Heart left ventricle (tissue), 16 donors: ENCODE data around the gene CORO6. TPM values are rescaled to one million over a fixed set of nuclear protein-coding genes. Genes with fewer than 3 reads are reported as not detected.

Experiments used
- ATAC-seq, 4 donors: fragments of 200-7000 bp; cut with Tn5 transposase; one replicate each; pipeline ENCODE4 v1.9.1; 2020 to 2022; ENCODE audit warnings: moderate library complexity in 4 of 4, mild to moderate bottlenecking in 3 of 4, moderate number of reproducible peaks in 1 of 4
- DNase-seq, 5 donors: peaks; one replicate each; pipeline ENCODE4 v3.0.0-alpha.2; 2020
- H3K27ac ChIP-seq, 12 donors: fragments of 200-600 bp; sonication (generic) in 4 of 12; one replicate each; pipeline versions ENCODE4 v1.5.0 to v1.8.0; 2016 to 2022; ENCODE audit warnings: mild to moderate bottlenecking in 2 of 12
- H3K27me3 ChIP-seq, 9 donors: fragments of 200-600 bp; sonication (generic) in 2 of 9; one replicate each; pipeline versions ENCODE4 v1.5.1 to v1.8.0; 2016 to 2022; ENCODE audit warnings: mild to moderate bottlenecking in 3 of 9
- H3K36me3 ChIP-seq, 9 donors: fragments of 200-600 bp; sonication (generic) in 2 of 9; one replicate each; pipeline versions ENCODE4 v1.5.0 to v1.8.0; 2018 to 2022; ENCODE audit warnings: mild to moderate bottlenecking in 2 of 9
- H3K4me1 ChIP-seq, 12 donors: fragments of 200-600 bp; sonication (generic) in 4 of 12; one replicate each; pipeline versions ENCODE4 v1.5.0 to v1.8.0; 2016 to 2022; ENCODE audit warnings: mild to moderate bottlenecking in 3 of 12
- H3K4me3 ChIP-seq, 12 donors: fragments of 200-600 bp; sonication (generic) in 4 of 12; one replicate each; pipeline versions ENCODE4 v1.5.0 to v1.8.0; 2017 to 2022; ENCODE audit warnings: mild to moderate bottlenecking in 9 of 12, moderate library complexity in 4 of 12
- H3K9me3 ChIP-seq, 12 donors: fragments of 200-600 bp; sonication (generic) in 4 of 12; one replicate each; pipeline versions ENCODE4 v1.5.0 to v1.8.0; 2016 to 2022; ENCODE audit warnings: mild to moderate bottlenecking in 1 of 12
- POLR2A ChIP-seq, 2 donors: fragments of 450-650 bp; IDR thresholded peaks; one replicate each; pipeline ENCODE4 v1.6.1; 2017; ENCODE audit warnings: antibody characterized with exemption in 2 of 2, mild to moderate bottlenecking in 2 of 2, moderate library complexity in 2 of 2
- WGBS, 4 donors: extraction: QIAGEN DNeasy Blood & Tissue Kit in 2 of 4; methylation state at CpG; one replicate each; pipeline versions ENCODE4 v1.1.5 to v1.1.7; 2013 to 2018; 5-methylcytosine and 5-hydroxymethylcytosine counted together
- intact Hi-C, 10 donors: fragments of 100-400 bp; cut with DNase I; formaldehyde crosslinking; loops; one replicate each; pipeline versions ENCODE4 v1.11.1 to v1.14.2; 2022
- polyA plus RNA-seq, 2 donors: library from polyadenylated mRNA; stranded (reverse); fragments of 200-250 nt; gene quantifications; one replicate each; pipeline ENCODE4 v1.2.3, GENCODE V29; 2013
- total RNA-seq, 9 donors: library from RNA; depleted of rRNA in 2 of 9; stranded (reverse); fragments of >200 nt in 2 of 9; fragmentation: NEBNext Ultra II Directional in 3 of 9; extraction: Animal tissue kit (Norgen Biotek cat#: 25700) in 3 of 9; gene quantifications; one replicate each; pipeline versions ENCODE4 v1.1.0 to v1.2.4, GENCODE V29; 2016 to 2023
- TF ChIP-seq, protein P1 (sequence below), 12 donors: fragments of 200-600 bp; sonication (generic) in 4 of 12; IDR thresholded peaks; one replicate each; pipeline versions ENCODE4 v1.5.0 to v1.8.0; 2018 to 2022; ENCODE audit warnings: antibody characterized with exemption in 12 of 12, mild to moderate bottlenecking in 5 of 12
- donor health status: ischemic (EF 13 %, LVEDD 7.1; RV severe dilation, severe dysfunction).
- donor health status: healthy with polysubstance abuse.
- donor health status: DM: no; HTN: yes; CAD: no.
- donor health status: DM: no; HTN: no; CAD: no.
- donor health status: ischemic (EF 25% LVEDD 6.9; RV normal size, moderate dysfunction).
- donor health status: ischemic (EF 25% LVEDD 5.7; RV mildly dilated, moderate dysfunction).
- donor health status: healthy.
- donor health status: DM: yes; HTN: yes; CAD: no.
- donor health status: ischemic (EF 35%, LVEDD 5.7; RV mildly dilated, moderate dysfunction).
- donor health status: nonischemic (EF 11% LVEDD 7.7; RV severe dilation, severe dysfunction).
- donor health status: DM: yes; HTN: yes; CAD: no.
- donor health status: PGD.
- donor health status: ischemic (EF 29% LVEDD 5.4; RV normal size, mild dysfunction).
- donor health status: nonischemic (EF 23%, LVEDD 6.1; RV moderate dilation, normal function).

The CORO6 gene
- total and polyA plus RNA-seq, 11 donors, result 50.7 to 115 (median 95.5) TPM

DNA sequence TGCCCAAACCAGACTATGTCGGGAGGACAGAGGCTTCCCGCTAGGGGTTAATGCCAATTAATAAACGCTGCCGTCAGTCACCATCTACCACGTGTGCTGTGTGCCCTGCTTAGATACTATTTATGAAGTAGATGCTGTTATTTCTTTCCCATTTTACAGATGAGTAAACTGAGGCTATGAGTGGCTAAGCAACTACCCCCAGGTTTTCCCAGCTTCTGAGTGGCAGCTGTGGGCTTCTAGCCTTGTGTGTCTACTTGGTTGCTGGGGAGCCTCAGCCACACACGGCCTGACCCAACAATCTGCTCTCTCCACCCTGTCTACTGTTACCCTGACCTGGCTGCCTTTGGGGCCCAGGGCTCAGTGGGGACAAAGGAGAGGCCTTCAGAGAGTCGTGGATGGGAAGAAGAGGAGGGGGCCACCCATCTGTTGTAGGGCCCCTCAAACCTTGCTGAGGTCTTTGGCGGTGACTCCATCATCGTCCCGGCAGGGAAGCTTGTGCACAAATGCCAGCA is 40.4 kb downstream of the CORO6 start:
- DNase-seq, result peak in 2 of 5 donors; percentile 9 to 20
- Histone ChIP-seq H3K27ac (peak overlapping the region in 2 of 12 donors; percentile 2 to 22), H3K9me3 (no peaks in the 10 kb centered on the region), H3K27me3 (no peaks in the 10 kb centered on the region), H3K4me3 (no peak overlapping the region), H3K36me3 (peaks cover 0 to 59% (median 50%) of the 10 kb centered on the region in 9 donors), H3K4me1 (peaks cover 0 to 64% (median 38%) of the 10 kb centered on the region in 12 donors)
- intact Hi-C loops, result loop anchor here in 5 of 10 donors (5.0 to 10.0 kb wide), 7 partner anchors 35 to 512 kb away; partner anchors contain the start of genes CORO6 (in 1 of the 5) and SSH2 (in 1 of the 5)
- WGBS, 4 donors, result 80 to 87% (median 83%) methylated on average over 10 of the region's 10 CpGs
- no peak for ATAC-seq
- TF ChIP-seq POLR2A (IDR thresholded peaks at IDR 0.05), result no peak
- TF ChIP-seq, protein P1, sequence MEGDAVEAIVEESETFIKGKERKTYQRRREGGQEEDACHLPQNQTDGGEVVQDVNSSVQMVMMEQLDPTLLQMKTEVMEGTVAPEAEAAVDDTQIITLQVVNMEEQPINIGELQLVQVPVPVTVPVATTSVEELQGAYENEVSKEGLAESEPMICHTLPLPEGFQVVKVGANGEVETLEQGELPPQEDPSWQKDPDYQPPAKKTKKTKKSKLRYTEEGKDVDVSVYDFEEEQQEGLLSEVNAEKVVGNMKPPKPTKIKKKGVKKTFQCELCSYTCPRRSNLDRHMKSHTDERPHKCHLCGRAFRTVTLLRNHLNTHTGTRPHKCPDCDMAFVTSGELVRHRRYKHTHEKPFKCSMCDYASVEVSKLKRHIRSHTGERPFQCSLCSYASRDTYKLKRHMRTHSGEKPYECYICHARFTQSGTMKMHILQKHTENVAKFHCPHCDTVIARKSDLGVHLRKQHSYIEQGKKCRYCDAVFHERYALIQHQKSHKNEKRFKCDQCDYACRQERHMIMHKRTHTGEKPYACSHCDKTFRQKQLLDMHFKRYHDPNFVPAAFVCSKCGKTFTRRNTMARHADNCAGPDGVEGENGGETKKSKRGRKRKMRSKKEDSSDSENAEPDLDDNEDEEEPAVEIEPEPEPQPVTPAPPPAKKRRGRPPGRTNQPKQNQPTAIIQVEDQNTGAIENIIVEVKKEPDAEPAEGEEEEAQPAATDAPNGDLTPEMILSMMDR (IDR thresholded peaks at IDR 0.05), result no peak

DNA sequence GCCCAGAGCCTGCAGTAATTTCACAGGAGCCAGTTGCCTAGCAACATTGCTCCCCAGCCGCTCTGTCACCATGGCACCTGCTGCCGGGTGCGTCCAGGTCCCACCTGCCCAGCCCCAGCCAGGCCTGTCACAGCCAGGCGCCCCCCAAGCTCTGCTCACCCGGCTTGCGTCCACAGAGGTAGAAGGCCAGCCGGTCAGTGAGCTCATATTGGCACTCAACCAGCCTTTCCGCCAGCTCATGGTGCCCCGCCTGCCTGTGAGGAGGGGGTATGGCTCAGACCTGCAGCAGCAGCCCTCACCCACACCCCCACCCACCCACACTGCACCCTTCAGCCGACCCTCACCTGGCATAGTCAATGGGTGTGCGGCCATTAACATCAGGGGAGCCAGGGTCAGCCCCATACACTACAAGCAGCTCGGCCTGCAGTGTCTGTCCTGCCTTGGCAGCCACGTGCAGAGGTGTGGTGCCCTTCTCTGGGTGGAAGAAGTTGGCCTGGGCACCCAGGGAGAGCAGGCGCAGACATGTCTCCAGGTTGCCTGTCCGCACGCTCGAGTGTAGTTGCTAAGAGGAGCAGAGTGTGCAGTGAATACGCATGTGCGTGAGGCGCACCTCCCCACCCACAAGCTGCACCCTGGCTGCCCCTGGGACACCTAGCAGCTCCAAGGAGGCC is 41.0 kb downstream of the CORO6 start:
- intact Hi-C loops, result loop anchor here in 5 of 10 donors (5.0 to 10.0 kb wide), 7 partner anchors 36 to 513 kb away; partner anchors contain the start of genes CORO6 (in 1 of the 5) and SSH2 (in 1 of the 5)
- Histone ChIP-seq H3K9me3 (no peaks in the 10 kb centered on the region), H3K4me1 (peaks cover 0 to 58% (median 32%) of the 10 kb centered on the region in 12 donors), H3K4me3 (no peak overlapping the region), H3K36me3 (peaks cover 0 to 65% (median 56%) of the 10 kb centered on the region in 9 donors), H3K27ac (no peak overlapping the region), H3K27me3 (no peaks in the 10 kb centered on the region)
- DNase-seq, result peak in 4 of 5 donors; percentile 6 to 51 (median 26)
- 73 to 92% (median 91%) methylated on average over 2 to 20 of the region's 20 CpGs for WGBS, 4 donors
- ATAC-seq, result no peak
- TF ChIP-seq, protein P1 (IDR thresholded peaks at IDR 0.05), result no peak
- TF ChIP-seq POLR2A (IDR thresholded peaks at IDR 0.05), result no peak

DNA sequence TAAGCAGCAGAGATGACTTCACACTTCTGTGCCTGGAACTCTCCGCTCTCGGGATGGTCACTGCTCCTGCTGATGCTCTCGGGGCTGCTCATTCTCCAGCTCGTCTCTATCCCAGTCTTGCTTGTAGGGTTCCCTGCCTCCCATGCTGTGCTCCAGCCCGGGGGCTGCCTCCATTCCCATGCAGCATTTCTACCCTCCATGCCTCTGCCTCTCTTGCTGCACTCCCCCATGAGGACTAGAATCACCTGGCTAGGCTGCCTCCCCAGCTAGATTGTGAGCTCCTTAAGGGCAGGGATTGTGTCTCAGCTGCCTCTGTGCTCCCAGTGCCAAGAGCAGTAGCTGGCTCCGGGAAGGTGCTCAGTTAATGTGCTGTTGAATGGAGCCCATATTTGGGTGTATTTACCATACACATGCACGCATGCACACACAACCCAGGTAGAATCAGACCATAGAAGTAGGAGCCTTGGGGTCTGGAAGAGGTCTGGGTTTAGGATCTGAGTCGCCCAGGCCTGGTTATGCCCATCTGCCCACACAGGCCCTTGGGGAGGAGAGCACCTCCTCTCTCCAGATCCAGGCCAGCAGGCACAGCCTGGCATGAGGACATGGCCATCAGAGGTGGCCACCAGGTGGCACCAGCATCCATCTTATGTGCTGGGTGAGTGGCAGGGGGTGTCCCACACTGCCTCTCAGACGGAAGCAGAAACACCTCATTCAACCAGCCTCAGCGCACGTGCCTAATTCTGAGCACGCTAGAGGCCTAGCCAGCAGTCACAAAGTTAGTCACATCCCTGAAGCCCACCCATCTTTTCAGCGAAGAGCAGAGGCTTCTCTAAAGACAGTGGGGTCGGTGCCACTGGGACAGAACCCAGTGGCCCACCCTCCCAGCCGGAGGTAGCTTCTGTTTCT is 42.6 kb downstream of the CORO6 start:
- ATAC-seq (peak; percentile 59 to 80 (median 74)), DNase-seq (peak; percentile 79 to 90 (median 85))
- TF ChIP-seq POLR2A (IDR thresholded peaks at IDR 0.05), result no peak
- TF ChIP-seq, protein P1 (IDR thresholded peaks at IDR 0.05), result peak; percentile 80 to 95 (median 90)
- Histone ChIP-seq H3K36me3 (peaks cover 0 to 81% (median 72%) of the 10 kb centered on the region in 9 donors), H3K4me3 (no peak overlapping the region), H3K4me1 (peaks cover 0 to 43% (median 23%) of the 10 kb centered on the region in 12 donors), H3K27me3 (no peaks in the 10 kb centered on the region), H3K27ac (peak overlapping the region in 1 of 12 donors; percentile 5), H3K9me3 (no peaks in the 10 kb centered on the region)
- 60 to 66% (median 63%) methylated on average over 13 to 15 of the region's 15 CpGs for whole genome bisulfite sequencing, 4 donors
- intact Hi-C loops, result loop anchor here in 6 of 10 donors (2.0 to 10.0 kb wide), 9 partner anchors 31 to 515 kb away; partner anchors contain the start of genes CORO6 (in 1 of the 6) and SSH2 (in 1 of the 6)
